G401 (cell line): Measurements from ENCODE around the gene PIGZ. TPM values are rescaled to one million over a fixed set of nuclear protein-coding genes. Genes with fewer than 3 reads are reported as not detected.

Source experiments
- DNase-seq: peaks from one replicate; pipeline ENCODE4 v3.0.0-alpha.2; 2015; ENCODE audit warnings: low spot score
- in situ Hi-C: cut with HindIII; loops from 2 replicates; pipeline ENCODE4 v1.10.0; 2016; ENCODE audit warnings: low sequenced_read_pairs, mixed read lengths
- total RNA-seq: library from RNA; depleted of rRNA; stranded (reverse); fragments of >200 nt; shearing (Covaris generic); gene quantifications from 2 replicates; pipeline ENCODE4 v1.2.3, GENCODE V29; 2014; rRNA removed

The PIGZ gene
- total RNA-seq, 1 experiment from 2014 or later, result not detected

- DNase-seq, result no peak
- in situ Hi-C loops, result no loop called here
Measured at GRCh38 chr3:196931828-196932587, 36.6 kb downstream of the PIGZ start.

GRCh38 chr3:196931157-196931556, 37.5 kb downstream of the PIGZ start:
- DNase-seq, result no peak
- in situ Hi-C loops, result no loop called here

GRCh38 chr3:196927571-196928453, 40.8 kb downstream of the PIGZ start:
- in situ Hi-C loops, result no loop called here
- DNase-seq, result no peak

- in situ Hi-C loops, result no loop called here
- no peak for DNase-seq
Measured at GRCh38 chr3:196920733-196921132, 47.9 kb downstream of the PIGZ start.

- in situ Hi-C loops, result no loop called here
Measured at GRCh38 chr3:196918968-196919367, 49.7 kb downstream of the PIGZ start.

GRCh38 chr3:196916995-196917394, 51.6 kb downstream of the PIGZ start:
- no peak for DNase-seq
- in situ Hi-C loops, result no loop called here

More at GRCh38 chr3:196918968-196919367, 49.7 kb downstream of the PIGZ start:
- no peak for DNase-seq

GRCh38 chr3:196916221-196916620, 52.4 kb downstream of the PIGZ start:
- in situ Hi-C loops, result no loop called here
- DNase-seq, result no peak

- no peak for DNase-seq
- in situ Hi-C loops, result no loop called here
Measured at GRCh38 chr3:196915375-196915774, 53.3 kb downstream of the PIGZ start.

GRCh38 chr3:196914866-196915265, 53.8 kb downstream of the PIGZ start:
- in situ Hi-C loops, result no loop called here
- no peak for DNase-seq

GRCh38 chr3:196903740-196904139, 64.9 kb downstream of the PIGZ start:
- in situ Hi-C loops, result no loop called here

GRCh38 chr3:196902296-196902695, 66.3 kb downstream of the PIGZ start:
- in situ Hi-C loops, result no loop called here
- DNase-seq, result no peak

More at GRCh38 chr3:196903740-196904139, 64.9 kb downstream of the PIGZ start:
- no peak for DNase-seq

GRCh38 chr3:196901768-196902167, 66.9 kb downstream of the PIGZ start:
- DNase-seq, result no peak
- in situ Hi-C loops, result no loop called here

Other genes with a start within 250 kb of the PIGZ start
- 33.5 and 37.6 TPM in 2 replicates for gene PAK2, start 229.0 kb downstream of the PIGZ start, total RNA-seq
- 37.0 and 37.7 TPM in 2 replicates for gene SENP5, start 100.9 kb downstream of the PIGZ start, total RNA-seq
- 33.1 and 34.6 TPM in 2 replicates for gene NCBP2, start 26.3 kb downstream of the PIGZ start, total RNA-seq
- 19.3 and 19.7 TPM in 2 replicates for gene MELTF, start 61.0 kb upstream of the PIGZ start, total RNA-seq